ENCODE data around the gene ATRN. TPM values are rescaled to one million over a fixed set of nuclear protein-coding genes. Genes with fewer than 3 reads are reported as not detected.

The ATRN gene
- total RNA-seq, 1 donor from 2014 or later: 8.6 TPM

- Histone ChIP-seq H3K27me3 (no peaks in the 10 kb centered on the region), H3K9me3 (no peaks in the 10 kb centered on the region), H3K36me3 (peaks cover 27 to 43% of the 10 kb centered on the region in 2 donors), H3K4me1 (no peaks in the 10 kb centered on the region), H3K4me3 (no peak overlapping the region), H3K27ac (no peak overlapping the region)
- DNase-seq (ENCODE audit: low spot score in 2 of 2): no peak
- TF ChIP-seq CTCF (IDR thresholded peaks at IDR 0.05): no peak
- intact Hi-C loops (cut with DNase I): no loop called here
Observed at GRCh38 chr20:3576363-3576762, 105.5 kb downstream of the ATRN start.

GRCh38 chr20:3577366-3577765 lies 106.5 kb downstream of the ATRN start:
- no peak overlapping the region for H3K27ac ChIP-seq
- intact Hi-C loops (cut with DNase I): no loop called here
- H3K36me3 ChIP-seq: peaks cover 28 to 48% of the 10 kb centered on the region in 2 donors
- H3K27me3 ChIP-seq: no peaks in the 10 kb centered on the region
- DNase-seq (ENCODE audit: low spot score in 2 of 2): no peak
- H3K4me1 ChIP-seq: no peaks in the 10 kb centered on the region
- H3K4me3 ChIP-seq: no peak overlapping the region
- no peaks in the 10 kb centered on the region for H3K9me3 ChIP-seq
- TF ChIP-seq CTCF (IDR thresholded peaks at IDR 0.05): no peak

GRCh38 chr20:3580412-3580811 lies 109.6 kb downstream of the ATRN start:
- no peak overlapping the region for H3K27ac ChIP-seq
- H3K9me3 ChIP-seq: no peaks in the 10 kb centered on the region
- no peak overlapping the region for H3K4me3 ChIP-seq
- no peaks in the 10 kb centered on the region for H3K27me3 ChIP-seq
- peaks cover 42 to 58% of the 10 kb centered on the region in 2 donors for H3K36me3 ChIP-seq
- intact Hi-C loops (cut with DNase I): no loop called here
- H3K4me1 ChIP-seq: no peaks in the 10 kb centered on the region
- no peak for DNase-seq (ENCODE audit: low spot score in 2 of 2)
- no peak for TF ChIP-seq CTCF (IDR thresholded peaks at IDR 0.05)

- no peak for DNase-seq (ENCODE audit: low spot score in 2 of 2)
- intact Hi-C loops (cut with DNase I): no loop called here
- Histone ChIP-seq H3K4me3 (no peak overlapping the region), H3K9me3 (no peaks in the 10 kb centered on the region), H3K4me1 (no peaks in the 10 kb centered on the region), H3K36me3 (peaks cover 34 to 48% of the 10 kb centered on the region in 2 donors), H3K27ac (no peak overlapping the region), H3K27me3 (no peaks in the 10 kb centered on the region)
- TF ChIP-seq CTCF (IDR thresholded peaks at IDR 0.05): no peak
Observed at GRCh38 chr20:3583765-3584164, 112.9 kb downstream of the ATRN start.

- intact Hi-C loops (cut with DNase I): no loop called here
- no peak for TF ChIP-seq CTCF (IDR thresholded peaks at IDR 0.05)
Observed at GRCh38 chr20:3586093-3586492, 115.3 kb downstream of the ATRN start.

GRCh38 chr20:3590164-3590563 lies 119.3 kb downstream of the ATRN start:
- Histone ChIP-seq H3K9me3 (no peaks in the 10 kb centered on the region), H3K36me3 (peaks cover 45 to 60% of the 10 kb centered on the region in 2 donors), H3K27ac (no peak overlapping the region), H3K4me1 (no peaks in the 10 kb centered on the region), H3K27me3 (no peaks in the 10 kb centered on the region), H3K4me3 (no peak overlapping the region)
- no peak for DNase-seq (ENCODE audit: low spot score in 2 of 2)
- intact Hi-C loops (cut with DNase I): no loop called here
- no peak for TF ChIP-seq CTCF (IDR thresholded peaks at IDR 0.05)

More at GRCh38 chr20:3586093-3586492, 115.3 kb downstream of the ATRN start:
- DNase-seq (ENCODE audit: low spot score in 2 of 2): no peak
- Histone ChIP-seq H3K9me3 (no peaks in the 10 kb centered on the region), H3K36me3 (peaks cover 34 to 50% of the 10 kb centered on the region in 2 donors), H3K27ac (no peak overlapping the region), H3K27me3 (no peaks in the 10 kb centered on the region), H3K4me3 (no peak overlapping the region), H3K4me1 (no peaks in the 10 kb centered on the region)
